GM19397 (cell line): ENCODE data around the gene BAIAP2.
A peak's percentile ranks its signal among the peaks of the same experiment; 100 is the strongest.
"Not testable (repeated sequence)": the region's sequence is repeated elsewhere in the genome, so short reads cannot be mapped to it uniquely, and the experiment has no call there.

Experiments used
- ATAC-seq: cut with Tn5 transposase; IDR thresholded peaks from one replicate; pipeline ENCODE4 v1.9.1; 2021; ENCODE audit warnings: mild to moderate bottlenecking, moderate library complexity; ENCODE audit not compliant: unreplicated experiment

Gene BAIAP2

GRCh38 chr17:81021531-81022343 is 13.2 kb upstream of the BAIAP2 start:
- ATAC-seq = no peak

DNA sequence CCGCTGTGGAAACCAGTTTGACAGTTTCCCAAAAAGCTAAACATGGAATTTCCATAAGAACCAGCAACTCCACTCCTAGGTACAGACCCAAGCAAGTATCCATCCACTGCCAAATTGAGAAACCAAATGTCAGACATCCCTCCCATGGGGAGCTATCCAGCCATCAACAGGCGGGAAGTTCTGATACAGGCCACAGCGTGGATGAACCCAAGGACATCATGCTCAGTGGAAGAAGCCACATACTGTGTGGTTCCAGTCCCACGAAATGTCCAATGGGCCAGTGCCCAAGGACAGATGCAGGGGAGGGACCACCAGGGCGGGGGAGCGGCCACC is 12.6 kb upstream of the BAIAP2 start:
- ATAC-seq = no peak

- no peak for ATAC-seq
Measured at GRCh38 chr17:81025065-81025740, 9.7 kb upstream of the BAIAP2 start.

DNA sequence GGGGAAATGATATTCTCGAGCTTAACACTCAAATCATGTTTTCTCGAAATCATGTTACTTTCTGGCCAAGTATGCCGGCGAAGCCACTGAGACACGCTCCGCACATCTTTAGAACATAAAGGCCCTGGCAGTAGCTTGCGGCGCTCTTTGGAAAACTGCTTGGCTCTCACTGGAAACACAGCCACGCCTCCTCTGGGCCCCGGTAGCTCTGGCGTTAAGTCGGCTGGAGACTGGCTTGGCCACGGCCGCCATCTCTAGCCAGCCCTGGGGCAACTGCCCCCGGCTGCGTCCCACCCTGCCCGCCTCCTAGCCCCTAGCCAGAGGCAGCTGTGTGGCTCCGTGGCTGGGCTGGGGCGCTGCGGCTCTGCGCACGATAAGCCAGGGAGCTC is 9.2 kb upstream of the BAIAP2 start:
- no peak for ATAC-seq

DNA sequence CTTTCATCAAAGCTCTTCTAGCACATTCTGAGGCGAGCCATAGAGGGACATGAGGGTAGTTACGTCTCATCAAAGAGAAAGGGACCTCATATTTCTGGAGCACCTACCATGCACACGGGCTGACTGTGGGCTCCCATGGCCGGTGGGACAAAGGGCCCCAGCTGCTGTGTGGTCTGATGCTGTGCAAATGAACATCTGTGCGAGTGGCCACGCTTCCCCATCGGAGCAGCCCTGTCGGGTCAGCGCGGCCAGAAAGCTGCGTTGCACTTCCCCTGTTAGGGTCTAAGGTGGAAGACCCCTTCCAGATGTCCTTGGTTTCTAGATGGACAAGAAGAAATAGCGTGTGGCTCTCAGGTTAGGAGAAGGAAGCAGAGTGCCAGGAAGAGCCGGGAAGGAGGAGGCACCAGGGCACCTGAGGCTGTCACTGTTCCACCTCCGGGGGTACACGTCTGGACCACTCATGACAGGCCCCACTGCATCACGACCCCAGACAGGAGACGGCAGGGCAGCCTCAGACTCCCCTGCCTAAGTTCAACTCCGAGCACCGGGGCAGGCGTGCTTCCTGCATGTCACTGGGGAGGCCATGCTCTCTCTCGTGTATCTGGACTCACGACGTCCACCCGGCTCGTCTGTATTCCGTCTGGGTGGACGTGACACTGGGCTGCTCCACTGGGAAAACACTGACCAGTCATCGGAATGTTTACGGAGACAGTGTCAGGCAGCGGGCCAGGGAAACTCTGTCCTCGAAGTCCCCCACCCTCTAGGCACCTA is 8.5 kb upstream of the BAIAP2 start:
- no peak for ATAC-seq

DNA sequence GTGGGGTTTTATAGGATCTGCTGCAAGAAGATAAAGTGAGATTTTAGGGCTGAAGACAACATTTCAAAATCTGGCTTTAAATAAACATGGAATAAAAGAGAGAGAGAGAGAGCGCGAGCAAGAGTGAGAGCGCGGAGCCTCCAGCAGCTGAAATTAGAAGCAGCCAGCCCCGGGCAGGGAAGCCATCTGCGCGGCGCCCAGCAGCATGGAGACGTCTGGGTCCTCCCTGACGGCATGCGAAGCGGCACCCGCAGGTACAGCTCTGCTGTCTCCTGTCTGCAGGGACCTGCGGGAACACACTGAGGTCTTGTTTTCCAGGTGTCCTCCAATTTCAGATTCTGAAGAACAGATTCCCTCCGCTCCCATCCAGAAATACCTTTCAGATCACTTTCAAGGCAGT is 7.9 kb upstream of the BAIAP2 start:
- ATAC-seq = no peak

GRCh38 chr17:81027591-81028505 is 7.1 kb upstream of the BAIAP2 start:
- ATAC-seq = no peak

DNA sequence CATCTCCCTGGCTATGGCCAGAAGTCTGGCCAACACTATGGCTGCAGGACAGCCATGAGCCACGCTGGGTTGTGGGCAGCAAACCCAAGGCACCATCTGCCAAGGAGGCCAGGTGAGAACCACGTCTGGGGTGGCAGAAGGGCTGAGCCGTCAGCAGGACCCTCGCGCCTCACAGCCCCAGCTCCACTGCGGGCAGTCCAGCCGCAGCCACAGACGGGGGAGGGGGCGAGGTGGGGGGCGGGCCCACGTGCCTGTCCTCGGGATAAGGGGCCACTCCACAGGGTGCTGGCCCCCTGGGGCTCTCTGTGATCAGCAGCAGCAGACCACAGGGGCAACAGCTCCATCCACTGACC is 6.5 kb upstream of the BAIAP2 start:
- no peak for ATAC-seq

DNA sequence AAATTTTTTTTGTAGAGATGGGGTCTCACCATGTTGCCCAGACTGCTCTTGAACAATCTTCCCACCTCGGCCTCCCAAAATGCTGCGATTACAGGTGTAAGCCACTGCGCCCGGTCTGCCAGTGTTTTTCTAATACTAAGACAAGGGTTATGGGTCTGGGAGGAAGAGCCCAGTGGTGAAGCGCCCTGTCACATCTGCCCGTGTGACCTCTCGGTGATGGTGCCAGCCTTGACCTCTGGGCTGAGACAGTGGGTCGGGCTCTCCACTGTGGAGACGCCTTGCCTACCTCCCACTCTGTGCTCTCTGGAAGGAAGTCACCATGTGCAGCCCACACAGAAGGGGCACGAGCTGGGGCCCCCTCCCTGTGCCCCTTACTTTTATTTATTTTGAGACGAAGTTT is 5.1 kb upstream of the BAIAP2 start:
- no peak for ATAC-seq

- ATAC-seq = not testable (repeated sequence)
Measured at GRCh38 chr17:81030312-81030711, 4.6 kb upstream of the BAIAP2 start.

GRCh38 chr17:81030741-81031565 is 4.0 kb upstream of the BAIAP2 start:
- no peak for ATAC-seq

DNA sequence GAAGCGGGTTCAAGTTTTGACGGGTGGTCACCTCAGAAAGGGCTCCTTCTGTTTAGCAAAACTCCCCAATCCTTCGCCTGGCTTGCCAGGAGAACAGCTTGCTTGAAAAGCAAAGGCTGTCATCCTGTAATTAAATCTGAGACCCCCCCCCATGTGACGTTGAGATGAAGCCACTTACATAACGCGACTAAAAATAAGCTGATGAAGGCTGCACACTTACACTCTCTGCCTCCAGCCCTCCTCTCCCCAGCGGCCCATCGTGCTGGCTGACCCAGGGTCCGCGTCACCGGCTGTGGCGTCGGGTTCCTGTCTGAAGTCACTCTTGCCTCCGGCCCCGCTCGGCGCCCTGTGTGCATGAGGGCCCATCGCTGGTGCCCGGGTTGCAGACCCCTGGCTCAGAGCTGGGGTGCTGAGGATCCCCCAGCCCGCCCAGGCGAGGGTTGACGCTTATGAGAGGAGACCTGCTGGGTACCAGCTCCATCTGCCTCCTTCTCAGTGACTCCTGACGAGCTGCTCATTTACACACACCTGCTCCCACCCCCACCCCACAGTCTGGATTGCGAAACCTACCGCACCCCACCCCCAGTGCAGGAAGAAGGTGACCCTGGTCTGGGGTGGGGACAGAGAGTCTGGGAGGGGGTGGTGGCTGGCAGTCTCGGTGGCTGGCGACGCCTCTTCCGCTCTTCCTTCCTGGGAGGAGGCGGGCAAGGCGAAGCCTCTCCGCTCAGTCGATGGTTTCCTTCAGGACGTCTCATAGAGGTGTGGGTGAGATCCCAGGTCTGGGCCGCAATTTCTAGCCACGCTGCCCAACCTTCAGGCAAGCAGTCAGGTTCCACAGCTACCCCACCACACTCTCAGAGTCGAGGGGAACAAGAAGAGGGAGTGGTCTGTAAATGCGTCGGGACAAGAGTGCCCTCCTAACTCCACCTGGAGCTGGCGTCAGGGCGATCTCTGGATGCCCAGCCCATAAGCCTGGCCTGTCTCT is 3.1 kb upstream of the BAIAP2 start:
- no peak for ATAC-seq

DNA sequence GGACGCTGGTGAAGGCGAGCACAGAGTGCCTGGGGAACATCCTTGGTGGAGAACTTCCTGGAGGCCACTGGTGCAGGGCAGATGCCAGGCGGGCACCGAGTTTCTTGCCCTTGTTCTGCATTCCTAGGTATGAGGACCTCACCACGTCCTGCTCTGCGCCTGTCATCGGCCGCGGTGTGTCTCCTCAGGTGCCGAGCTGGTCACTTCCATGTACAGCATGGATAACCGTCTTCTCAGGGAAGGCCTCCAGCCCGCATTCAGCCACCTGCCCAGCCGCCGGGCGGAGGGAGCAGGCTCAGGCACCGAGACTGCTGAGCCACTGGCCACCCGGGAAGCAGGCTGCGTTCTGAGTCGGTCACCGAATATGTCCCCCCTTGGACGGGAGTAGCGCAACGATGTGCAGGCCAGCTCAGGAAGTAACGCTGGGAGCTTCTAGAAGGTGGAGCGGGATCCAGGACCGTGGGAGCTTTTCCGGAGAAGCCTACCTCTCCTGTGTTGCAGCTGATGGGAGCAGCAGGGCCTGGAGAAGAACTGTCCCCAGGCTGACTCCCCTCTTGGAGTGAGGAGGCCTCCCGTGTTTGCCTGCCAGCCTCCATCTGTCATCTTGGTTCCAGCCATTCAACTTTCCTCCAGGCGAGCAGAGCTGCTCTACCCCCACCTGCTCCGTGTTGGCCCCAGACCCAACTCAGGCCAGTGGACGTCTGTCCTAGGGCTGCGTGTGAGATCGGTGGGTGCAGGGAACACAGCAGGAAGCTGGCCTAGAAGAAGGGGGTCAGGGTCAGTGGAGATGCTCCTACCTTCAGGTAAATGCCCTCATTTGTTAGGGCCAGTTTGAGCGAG is 2.1 kb upstream of the BAIAP2 start:
- ATAC-seq = no peak

DNA sequence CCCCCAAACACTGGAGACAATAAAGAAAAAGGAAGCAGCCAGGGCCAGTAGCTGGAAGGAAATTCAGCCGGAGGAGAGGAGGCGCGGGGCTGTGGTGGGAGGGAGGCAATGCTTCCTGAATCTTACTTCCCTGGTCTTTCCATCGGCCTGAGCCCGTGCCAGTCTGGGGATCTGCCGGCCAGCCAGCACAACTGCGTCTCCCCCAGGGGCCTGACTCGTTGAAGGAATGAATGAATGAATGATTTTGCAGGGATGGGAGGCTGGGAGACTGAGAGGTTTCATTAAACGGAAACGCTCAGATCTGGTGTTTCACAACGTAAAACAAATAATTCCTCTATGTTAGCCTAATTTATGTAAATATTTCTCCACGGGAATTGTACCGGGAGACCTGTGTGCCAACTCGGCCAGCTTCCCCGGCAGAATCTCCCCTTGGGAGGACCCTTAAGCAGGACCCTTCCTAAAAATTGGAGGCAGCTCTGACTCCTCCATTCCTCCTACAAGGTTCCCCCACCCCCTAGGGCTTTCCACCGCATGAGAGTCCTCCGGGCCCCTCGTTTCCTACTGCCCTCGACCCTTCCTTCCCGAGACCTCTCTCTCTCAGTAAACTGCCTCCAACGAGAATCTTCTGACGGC is 1.3 kb upstream of the BAIAP2 start:
- no peak for ATAC-seq

DNA sequence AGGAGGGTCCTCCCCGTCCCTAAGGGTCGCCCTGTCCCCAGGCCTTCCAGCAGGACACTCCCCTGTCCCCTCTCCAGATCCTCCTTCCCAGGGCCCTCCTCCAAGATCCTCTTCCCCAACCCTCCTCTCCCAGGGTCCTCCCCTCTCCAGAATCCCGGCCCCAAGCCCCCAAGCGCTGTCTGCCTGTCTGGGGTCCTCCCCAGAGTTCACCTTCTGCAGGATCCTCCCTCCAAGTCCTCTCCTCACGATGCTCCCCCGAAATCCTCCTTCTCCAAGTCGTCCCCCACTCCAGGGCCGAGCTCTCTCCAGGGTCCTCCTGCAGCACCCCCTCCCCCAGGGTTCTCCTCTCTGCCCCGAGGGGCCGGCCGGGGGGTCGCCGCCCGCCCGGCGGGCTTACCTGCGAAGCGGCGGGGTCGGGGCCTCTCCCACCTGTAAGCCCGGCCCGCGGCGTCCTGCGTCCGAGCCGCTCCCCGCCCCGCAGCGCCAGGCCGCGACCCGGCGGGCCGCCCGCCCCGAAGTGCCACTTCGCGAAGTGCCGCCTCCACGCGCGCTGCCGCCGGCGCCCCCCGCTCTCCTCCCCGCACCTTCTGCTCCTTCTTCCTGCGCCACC is 678 bp upstream of the BAIAP2 start:
- peak; percentile 12 for ATAC-seq

DNA sequence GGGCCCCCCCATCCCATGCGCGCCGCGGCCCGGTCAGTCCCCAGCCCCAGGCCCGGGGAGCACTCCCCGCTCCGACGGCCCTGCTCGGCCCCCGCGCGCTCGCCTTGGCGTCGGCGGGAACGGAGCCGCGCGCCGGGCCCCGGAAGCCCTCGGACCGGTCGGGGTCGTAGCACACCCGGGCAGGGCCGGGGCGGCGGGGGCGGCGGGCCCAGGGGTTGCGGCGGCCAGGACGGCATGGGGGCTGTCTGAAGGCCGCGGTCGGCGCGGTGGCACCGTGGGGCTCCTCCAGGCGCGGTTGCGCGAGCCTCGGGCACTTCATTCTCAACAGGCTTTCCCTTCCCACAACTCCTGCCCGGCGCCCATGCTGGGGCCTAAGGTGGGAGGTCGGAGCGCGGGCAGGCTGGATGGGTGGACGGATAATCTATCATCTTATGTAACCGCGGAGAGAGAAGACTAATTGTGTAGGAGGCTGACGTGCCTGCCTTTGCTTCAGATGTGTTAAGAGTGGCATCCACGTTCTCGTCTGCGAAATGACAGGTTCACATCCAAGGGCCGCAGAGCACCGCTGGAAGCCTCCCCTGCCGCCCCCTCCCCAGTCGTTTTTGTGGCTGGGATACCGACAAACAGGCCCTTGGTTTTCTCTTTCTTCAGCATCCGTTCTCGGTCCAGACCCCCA is 708 bp downstream of the BAIAP2 start:
- peak; percentile 21 for ATAC-seq
